Gastroesophageal sphincter (tissue), 3 donors: Measurements from ENCODE around the gene GRID1.

Source experiments
- EP300 ChIP-seq: sonication (generic); formaldehyde crosslinking; IDR thresholded peaks from one replicate; pipeline ENCODE4 v1.6.1; 2017; ENCODE audit warnings: antibody characterized with exemption, mild to moderate bottlenecking
- POLR2AphosphoS5 ChIP-seq: sonication (generic); formaldehyde crosslinking; IDR thresholded peaks from one replicate; pipeline ENCODE4 v1.6.1; 2017; ENCODE audit warnings: antibody characterized with exemption
- TF ChIP-seq, protein P1 (sequence below), 4 experiments: fragments of 200-600 bp in 2 of 4; fragments of 450-650 bp in 2 of 4; sonication (generic) in 1 of 4; IDR thresholded peaks; one replicate each; pipeline ENCODE4 v1.5.1; 2017 to 2019; ENCODE audit warnings: antibody characterized with exemption in 4 of 4, mild to moderate bottlenecking in 2 of 4, moderate library complexity in 2 of 4

DNA sequence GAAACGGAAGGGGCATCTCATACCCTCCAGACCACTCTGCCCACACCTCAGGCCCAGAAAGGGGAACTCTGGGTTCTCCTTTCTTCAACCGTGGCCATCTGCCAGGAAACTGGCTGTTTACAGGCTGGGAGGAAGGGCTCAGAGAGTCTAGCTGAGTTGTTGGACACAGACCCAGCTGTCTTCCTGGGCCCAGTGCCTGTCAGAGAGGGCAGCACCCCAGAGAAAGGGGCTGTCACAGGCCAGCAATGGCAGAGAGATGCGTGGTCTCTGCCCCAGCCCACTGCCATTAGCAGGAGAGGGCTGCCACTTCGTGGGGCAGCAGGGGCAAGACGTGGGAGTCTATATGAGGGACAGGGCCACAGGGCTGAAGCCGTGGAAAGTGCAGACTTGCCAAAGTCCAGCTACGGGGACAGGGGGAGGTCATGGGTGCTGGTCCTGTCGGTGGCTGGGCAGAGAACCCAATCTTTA, 11.0 kb downstream of the GRID1 start:
- TF ChIP-seq, protein P1, sequence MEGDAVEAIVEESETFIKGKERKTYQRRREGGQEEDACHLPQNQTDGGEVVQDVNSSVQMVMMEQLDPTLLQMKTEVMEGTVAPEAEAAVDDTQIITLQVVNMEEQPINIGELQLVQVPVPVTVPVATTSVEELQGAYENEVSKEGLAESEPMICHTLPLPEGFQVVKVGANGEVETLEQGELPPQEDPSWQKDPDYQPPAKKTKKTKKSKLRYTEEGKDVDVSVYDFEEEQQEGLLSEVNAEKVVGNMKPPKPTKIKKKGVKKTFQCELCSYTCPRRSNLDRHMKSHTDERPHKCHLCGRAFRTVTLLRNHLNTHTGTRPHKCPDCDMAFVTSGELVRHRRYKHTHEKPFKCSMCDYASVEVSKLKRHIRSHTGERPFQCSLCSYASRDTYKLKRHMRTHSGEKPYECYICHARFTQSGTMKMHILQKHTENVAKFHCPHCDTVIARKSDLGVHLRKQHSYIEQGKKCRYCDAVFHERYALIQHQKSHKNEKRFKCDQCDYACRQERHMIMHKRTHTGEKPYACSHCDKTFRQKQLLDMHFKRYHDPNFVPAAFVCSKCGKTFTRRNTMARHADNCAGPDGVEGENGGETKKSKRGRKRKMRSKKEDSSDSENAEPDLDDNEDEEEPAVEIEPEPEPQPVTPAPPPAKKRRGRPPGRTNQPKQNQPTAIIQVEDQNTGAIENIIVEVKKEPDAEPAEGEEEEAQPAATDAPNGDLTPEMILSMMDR (IDR thresholded peaks at IDR 0.05), result no peak
- TF ChIP-seq EP300 (no peak), POLR2AphosphoS5 (no peak)
